SK-N-SH (cell line): ENCODE data around the gene CRTC2.

Source experiments
- CTCF ChIP-seq: fragments of 200-600 bp; sonication (generic); IDR thresholded peaks from 2 replicates; pipeline ENCODE4 v1.6.1; 2017; ENCODE audit warnings: antibody characterized with exemption, mild to moderate bottlenecking, moderate library complexity
- EZH2phosphoT487 ChIP-seq: fragments of 200-600 bp; sonication (generic); IDR thresholded peaks from 2 replicates; pipeline ENCODE4 v1.6.1; 2017; ENCODE audit warnings: low read depth, mixed run types, mild to moderate bottlenecking, antibody characterized with exemption, moderate library complexity, borderline replicate concordance
- GABPA ChIP-seq: IDR thresholded peaks from 2 replicates; pipeline ENCODE4 v1.4.0; 2012; ENCODE audit warnings: low read depth, mild to moderate bottlenecking
- JUND ChIP-seq: IDR thresholded peaks from 2 replicates; pipeline ENCODE4 v1.4.0; 2012
- POLR2AphosphoS5 ChIP-seq: IDR thresholded peaks from 2 replicates; pipeline ENCODE4 v1.6.1; 2012; ENCODE audit warnings: low read depth, low read length
- RCOR1 ChIP-seq: fragments of 150-350 bp; IDR thresholded peaks from 2 replicates; pipeline ENCODE4 v1.6.1; 2017; ENCODE audit warnings: antibody characterized with exemption, low read length
- TF ChIP-seq, protein P1 (sequence below): IDR thresholded peaks from 2 replicates; pipeline ENCODE4 v1.4.0; 2012; ENCODE audit warnings: low read depth, borderline replicate concordance

- TF ChIP-seq EZH2phosphoT487: no peak
- TF ChIP-seq GABPA: no peak
- TF ChIP-seq, protein P1, sequence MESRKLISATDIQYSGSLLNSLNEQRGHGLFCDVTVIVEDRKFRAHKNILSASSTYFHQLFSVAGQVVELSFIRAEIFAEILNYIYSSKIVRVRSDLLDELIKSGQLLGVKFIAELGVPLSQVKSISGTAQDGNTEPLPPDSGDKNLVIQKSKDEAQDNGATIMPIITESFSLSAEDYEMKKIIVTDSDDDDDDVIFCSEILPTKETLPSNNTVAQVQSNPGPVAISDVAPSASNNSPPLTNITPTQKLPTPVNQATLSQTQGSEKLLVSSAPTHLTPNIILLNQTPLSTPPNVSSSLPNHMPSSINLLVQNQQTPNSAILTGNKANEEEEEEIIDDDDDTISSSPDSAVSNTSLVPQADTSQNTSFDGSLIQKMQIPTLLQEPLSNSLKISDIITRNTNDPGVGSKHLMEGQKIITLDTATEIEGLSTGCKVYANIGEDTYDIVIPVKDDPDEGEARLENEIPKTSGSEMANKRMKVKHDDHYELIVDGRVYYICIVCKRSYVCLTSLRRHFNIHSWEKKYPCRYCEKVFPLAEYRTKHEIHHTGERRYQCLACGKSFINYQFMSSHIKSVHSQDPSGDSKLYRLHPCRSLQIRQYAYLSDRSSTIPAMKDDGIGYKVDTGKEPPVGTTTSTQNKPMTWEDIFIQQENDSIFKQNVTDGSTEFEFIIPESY: no peak
- TF ChIP-seq CTCF: no peak
- no peak for TF ChIP-seq RCOR1
- no peak for TF ChIP-seq POLR2AphosphoS5
- TF ChIP-seq JUND: no peak
These were observed 13.6 kb downstream of the CRTC2 start for GRCh38 chr1:153944827-153945117.
